T-helper 22 cell (primary cell): Measurements from ENCODE around the gene MAPK10.
"Not testable (repeated sequence)": the region's sequence is repeated elsewhere in the genome, so short reads cannot be mapped to it uniquely, and the experiment has no call there.

Source experiments
- DNase-seq: peaks from one replicate; pipeline ENCODE4 v3.0.0-alpha.2; 2020; ENCODE audit warnings: low read depth

The MAPK10 gene

DNA sequence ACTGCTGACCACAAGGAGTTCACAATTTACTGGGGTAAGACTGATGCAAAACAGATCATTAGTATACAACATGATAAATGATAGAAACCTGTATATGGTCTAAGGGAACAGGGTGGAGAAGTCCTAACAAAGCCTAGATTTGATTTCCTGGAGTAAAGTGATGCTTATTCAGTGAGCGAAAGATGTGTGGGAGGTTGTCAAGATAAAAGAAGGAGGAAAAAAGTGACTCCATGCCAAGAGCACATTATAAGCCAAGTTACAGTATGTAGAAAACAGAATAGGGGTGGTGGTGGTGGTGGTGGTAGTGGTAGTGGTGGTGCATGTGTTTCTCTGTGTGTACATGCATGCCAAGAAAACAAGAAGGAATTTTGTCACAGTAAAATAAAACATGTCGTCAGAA lies 325.2 kb downstream of the MAPK10 start:
- DNase-seq = no peak

DNA sequence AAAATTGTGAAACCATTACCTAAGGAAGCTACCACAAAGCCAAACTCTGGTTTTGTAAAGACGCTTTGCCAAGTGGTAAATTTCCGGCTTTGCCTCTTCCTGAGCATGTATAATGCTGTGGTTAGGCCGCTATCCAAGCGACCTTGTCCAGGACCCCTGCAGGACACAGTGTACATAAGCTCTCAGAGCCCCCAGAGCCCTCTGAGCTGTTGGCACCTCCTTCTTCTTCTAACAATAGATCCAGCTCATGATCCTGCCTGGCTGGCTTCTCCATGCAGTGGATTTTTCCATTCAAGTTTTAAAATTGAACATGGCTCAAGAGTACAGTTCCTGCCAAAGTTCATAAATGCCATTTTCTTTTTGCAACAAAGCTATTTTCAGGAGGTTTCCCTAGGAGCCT lies 326.7 kb downstream of the MAPK10 start:
- DNase-seq = no peak

DNA sequence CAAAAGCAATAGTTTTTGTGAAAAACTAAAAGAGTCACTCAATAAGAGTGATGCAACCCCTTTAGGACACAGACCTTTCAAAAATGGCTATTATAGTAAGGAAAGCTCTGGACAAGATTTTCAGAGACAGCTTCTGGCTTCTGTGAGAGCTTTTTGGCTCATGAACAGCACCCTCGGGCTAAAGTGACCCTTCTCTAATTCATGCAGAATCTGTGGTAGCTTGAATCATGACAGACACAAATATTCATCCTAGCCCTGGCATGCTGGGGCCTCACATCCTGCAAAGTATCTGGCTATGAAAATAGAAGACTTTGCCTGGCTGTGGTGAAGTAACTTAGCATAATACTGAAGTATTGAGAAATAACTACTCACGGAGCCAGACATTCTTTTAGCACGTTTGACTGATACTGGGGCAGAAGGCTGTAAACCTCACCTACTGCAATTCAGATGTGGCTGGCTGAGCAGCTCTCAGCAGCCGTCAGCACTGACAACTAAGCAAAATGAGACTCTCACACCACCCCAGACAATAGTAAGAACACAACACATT lies 327.3 kb downstream of the MAPK10 start:
- no peak for DNase-seq

DNA sequence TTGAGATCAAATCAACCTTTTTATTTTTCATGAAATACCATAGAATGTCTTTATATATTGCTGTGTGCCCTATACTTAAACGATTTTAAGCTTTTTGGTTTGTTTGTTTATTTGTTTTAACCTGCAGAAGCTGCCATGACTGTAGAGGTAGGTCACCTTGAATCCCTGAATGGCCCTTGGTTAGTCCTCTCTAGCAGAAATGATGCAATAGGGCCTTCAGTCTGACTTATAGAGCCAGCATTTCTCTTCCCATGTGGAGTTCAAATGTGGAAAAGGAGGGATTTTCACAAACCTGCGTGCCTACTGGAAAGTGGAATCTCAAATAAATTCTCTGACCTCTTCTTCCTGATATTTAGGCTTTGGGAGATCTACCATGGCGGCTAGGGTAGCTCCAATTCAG lies 327.9 kb downstream of the MAPK10 start:
- no peak for DNase-seq

DNA sequence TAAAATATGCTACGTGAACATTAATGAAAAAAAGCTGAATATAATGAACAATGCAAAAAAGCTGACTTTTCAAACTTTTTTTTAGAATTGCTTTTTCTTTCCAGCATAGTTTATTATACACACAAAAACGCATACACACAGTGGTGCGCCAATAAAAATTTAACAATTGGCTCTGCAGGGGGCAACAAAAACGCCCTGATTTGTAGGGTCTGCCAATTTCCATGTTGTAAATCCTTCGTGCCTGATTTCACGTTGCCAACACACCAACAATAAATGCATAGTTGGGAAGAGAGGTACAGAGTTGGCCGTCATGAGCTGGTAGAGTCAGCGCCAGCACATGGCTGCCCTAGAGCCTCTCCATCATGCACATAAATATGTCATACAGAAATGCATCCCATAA lies 333.1 kb downstream of the MAPK10 start:
- no peak for DNase-seq

DNA sequence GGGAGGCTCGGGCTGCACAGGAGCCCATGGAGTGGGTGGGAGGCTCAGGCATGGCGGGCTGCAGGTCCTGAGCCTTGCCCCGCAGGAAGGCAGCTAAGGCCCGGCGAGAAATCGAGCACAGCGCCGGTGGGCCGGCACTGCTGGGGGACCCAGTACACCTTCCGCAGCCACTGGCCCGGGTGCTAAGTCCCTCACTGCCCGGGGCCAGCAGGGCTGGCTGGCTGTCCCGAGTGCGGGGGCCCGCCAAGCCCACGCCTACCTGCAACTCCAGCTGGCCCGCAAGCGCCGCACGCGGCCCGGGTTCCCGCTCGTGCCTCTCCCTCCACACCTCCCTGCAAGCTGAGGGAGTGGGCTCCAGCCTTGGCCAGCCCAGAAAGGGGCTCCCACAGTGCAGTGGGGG lies 338.2 kb downstream of the MAPK10 start:
- not testable (repeated sequence) for DNase-seq

DNA sequence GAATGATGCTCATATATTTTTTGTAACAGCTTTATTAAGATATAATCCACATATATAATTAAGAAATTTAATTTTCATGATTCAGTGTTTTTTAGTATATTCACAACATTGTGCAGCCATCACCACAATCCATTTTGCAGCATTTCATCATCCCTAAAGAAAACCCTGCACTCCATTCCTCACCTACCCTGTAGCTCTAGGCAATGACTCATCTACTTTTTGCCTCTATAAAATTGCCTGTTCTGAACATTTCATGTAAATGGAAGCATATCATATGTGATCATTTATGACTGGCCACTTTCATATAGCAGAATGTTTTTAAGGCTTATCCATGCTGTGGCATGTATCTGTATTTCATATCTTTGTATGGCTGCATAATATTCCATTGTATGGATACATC lies 339.9 kb downstream of the MAPK10 start:
- DNase-seq = no peak

DNA sequence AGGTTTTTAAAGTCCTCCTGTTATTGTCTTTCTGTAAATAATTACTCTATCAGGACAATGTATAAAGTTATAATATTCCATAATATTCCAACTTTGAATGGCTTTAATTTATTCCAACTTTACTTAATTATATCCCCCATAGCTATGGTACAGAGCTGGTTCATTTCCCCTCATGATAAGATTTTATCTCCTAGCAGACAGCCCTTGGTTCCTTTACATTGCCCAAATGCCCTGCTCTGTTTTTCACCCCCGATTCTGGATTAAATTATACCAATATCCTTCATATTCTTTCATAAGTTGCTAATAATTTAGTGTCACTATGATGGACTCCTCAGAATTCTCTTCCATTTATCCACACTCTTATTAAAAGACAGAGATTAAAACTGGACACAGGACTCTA lies 340.5 kb downstream of the MAPK10 start:
- no peak for DNase-seq

DNA sequence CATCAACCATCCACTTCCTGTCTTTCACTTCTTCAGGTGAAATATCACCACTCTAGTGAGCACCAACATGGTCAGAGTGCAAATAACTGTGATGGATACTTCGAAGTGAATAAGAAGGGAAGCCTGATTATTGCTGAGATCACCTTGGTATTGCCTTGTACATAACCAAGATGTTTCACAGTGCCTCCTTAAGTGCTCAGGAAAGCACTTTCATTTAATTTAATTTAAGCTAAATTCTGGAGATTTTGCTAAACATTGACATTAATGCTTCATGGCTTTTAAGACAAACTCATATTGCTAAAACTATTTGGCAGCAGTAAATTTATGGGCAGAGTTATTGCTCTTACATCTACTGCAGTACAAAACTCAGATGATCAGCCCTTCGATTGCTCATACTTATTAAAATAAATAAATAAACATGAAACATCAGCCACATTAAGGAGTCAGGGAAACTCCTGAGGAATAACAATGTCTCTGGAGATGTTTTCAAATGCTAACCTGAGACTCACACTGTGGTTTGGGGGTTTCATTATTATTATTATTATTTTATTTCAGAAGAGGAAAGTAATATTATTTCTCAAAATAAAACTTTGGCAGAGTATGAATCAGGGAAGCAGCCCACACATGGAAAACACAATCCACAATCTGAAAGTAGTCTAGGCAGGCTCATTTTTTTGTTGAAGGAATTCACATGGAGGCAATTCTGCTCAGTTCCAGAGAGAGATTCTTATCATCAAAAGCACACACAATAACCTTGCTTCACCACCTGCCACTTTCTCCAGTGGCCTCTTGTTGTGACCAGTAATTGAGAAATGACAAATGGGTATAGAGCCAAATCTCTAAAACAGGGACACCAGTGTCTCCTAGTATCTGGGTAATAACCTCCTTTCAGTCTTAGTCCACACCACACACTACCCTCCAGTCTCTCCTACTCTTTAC lies 344.2 kb downstream of the MAPK10 start:
- no peak for DNase-seq

DNA sequence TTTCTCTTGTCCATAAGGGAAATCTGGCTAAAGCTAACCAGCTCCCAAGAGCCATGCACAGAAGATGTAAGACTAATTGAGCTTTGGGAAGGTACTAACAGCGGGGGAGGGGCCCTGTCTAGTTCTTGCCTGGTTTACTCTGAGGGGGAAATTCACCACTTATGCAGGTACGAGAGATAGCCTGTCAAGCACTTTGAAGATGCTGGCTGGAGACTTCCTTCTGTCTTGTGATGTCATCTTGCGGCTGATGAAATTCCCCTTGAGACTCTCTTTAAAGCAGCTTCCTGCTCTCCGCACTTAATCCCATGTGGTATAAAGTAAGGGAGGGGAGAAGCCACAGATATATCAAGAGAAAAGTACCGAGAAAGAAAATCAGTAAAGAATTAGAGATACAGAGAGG lies 345.3 kb downstream of the MAPK10 start:
- DNase-seq = no peak

DNA sequence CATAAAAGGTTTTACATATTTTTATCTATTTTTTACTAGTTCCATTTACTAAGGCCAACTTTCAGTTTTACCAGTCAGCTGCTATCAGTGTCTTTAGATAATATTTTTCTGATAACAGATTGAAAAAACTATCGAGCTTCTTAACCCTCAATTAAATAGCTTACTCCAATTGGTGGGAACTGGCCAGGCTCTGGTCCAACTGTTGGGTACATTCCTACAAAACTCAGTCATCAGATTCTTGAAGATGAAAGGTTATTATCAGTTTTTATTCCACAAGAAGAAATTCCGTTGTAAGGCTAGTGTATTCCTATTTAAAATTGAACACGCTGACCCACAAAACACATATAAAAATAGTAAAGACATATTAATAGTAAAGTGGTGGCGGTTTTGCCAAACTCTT lies 346.2 kb downstream of the MAPK10 start:
- no peak for DNase-seq

DNA sequence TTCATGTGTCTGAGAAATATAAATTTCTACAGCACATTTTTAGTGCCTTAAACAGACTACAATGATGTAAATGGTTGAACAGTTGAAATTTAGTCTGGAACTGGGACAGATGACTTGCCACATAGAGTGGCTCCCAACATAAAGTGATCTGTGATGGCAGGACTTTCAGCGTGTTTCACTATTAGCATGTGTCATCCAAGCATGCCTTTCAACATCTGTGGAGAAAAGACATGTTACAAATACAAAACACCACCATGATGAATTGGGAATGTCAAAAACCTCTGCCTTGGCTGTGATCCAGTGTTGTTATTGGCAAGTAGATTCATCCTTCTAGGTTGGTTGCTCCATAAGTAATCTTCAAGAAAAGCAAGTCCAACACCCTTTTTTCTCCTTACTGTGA lies 348.7 kb downstream of the MAPK10 start:
- DNase-seq = no peak

DNA sequence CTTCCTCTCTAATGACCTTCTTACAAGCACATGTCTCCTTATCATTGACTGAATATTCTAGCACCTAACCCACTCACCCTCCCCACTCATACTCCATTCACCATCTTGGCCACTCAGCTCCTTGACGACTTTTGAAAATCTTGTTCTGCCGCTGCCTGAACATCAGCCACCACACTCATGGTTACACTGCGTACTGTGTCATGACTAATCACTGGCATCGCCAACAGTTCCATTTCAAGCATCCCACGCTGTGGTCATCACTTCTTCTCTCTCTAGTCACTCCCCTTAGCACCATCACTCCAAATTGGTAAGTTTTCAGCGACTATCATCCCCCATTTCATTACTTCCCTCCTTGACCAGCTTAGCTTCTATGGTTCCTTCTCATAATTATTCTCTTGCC lies 352.8 kb downstream of the MAPK10 start:
- DNase-seq = no peak

DNA sequence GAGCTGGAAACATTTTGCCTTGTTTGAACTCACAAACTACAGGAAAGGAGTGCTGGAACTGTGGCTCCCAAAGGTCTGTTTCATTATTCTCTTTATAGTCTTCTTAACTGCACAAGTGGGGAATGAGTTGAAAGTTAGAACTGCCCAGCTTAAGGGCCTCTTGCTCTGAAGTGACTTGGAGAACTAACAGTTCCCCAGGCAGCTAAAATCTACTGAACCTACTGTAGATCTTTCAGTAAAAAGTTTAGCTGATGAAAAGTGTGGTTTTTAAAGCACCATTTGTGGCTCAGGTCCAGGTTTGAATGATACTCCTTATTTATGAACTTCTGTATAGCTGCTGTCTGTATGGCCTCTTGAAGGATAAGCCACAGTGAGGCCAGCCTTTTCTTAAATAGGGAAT lies 353.8 kb downstream of the MAPK10 start:
- DNase-seq = no peak

DNA sequence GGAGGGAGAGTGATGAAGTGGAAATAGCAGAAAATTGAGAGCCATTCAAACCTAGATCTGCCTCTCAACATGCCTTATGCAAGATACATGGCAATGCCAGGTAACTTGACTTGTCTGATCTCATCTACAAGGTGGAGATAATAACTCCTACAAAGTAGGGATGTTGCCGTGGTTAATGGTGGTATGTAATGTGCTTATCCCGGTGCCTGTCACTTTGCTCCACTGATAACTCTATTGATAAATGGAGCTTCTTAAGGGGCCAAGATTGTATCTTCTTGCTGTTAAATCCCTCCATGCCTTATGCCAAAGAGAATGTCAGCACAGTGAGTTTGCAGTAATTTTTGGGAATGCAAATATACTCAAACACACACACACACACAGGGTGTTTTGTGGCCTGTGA lies 355.8 kb downstream of the MAPK10 start:
- no peak for DNase-seq

DNA sequence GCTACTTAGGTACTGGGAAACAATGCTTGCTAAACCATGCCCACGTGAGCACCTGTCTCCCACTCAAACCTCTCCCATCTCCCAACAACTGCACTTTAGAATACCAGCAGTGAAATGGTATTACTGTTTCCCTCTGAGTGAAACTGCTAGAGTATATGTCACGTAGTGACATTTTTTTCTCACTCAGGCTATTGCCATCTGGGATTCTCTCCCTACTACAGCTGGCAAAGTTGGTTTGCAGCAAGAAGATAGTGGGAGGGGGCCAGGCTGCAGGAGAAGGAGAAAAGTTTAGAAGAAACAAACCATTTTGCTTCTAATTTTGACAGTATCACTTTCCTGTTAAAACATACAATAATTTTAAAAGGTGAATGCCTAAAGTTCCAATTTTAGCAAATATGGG lies 358.3 kb downstream of the MAPK10 start:
- no peak for DNase-seq

DNA sequence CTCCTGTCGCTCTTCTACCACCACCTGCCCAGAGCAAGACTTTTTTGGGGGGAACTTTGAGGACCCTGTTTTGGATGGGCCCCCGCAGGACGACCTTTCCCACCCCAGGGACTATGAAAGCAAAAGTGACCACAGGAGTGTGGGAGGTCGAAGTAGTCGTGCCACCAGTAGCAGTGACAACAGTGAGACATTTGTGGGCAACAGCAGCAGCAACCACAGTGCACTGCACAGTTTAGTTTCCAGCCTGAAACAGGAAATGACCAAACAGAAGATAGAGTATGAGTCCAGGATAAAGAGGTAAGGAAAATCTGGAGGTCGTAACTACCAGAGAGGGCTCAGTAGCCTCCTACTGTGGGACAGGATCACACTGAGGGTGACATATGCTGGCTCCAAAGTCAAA lies 364.5 kb downstream of the MAPK10 start:
- DNase-seq = no peak

DNA sequence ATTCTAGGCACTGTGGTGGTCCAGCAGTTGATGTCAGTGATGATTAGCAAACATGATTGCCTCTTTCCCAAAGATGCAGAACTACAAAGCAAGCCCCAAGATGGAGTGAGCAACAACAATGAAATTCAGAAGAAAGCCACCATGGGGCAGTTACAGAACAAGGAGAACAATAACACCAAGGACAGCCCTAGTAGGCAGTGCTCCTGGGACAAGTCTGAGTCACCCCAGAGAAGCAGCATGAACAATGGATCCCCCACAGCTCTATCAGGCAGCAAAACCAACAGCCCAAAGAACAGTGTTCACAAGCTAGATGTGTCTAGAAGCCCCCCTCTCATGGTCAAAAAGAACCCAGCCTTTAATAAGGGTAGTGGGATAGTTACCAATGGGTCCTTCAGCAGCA lies 365.3 kb downstream of the MAPK10 start:
- no peak for DNase-seq

DNA sequence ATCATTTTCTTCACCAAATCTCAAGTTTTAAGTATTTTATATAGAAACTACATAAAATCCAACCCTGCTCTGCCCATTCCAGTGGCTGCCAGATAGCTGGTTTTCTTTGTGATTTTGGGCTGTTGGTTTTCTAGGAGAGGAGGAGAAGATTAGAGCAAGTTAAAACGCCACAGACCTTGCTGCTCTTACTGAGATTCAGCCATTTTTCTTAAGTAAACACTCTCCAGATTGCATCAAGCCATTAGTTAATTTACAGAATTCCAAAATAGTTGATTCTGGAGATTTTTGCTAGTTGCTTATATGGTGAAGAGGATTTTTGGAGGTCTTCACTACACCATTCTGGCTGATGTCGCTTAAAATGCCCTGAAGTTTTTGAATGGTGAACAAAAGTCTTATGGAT lies 366.2 kb downstream of the MAPK10 start:
- DNase-seq = no peak

DNA sequence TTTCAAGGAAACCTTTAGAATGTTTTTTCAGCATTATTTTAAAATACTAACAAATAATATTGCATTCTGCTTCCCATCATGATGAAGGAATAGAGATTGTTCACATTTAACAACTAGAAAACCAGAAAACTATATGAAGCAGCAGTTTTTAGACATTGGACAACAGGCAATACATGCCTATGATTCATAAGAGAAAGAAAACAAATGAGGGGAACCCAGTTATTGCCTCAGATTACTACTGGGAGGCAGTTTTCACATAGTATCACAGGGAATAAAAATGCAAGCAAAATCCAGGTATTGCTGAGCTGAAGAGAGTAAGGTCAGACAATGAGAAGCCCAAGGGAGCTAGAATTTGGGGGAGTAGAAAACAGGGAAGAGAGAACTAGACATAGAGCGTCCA lies 373.6 kb downstream of the MAPK10 start:
- no peak for DNase-seq

DNA sequence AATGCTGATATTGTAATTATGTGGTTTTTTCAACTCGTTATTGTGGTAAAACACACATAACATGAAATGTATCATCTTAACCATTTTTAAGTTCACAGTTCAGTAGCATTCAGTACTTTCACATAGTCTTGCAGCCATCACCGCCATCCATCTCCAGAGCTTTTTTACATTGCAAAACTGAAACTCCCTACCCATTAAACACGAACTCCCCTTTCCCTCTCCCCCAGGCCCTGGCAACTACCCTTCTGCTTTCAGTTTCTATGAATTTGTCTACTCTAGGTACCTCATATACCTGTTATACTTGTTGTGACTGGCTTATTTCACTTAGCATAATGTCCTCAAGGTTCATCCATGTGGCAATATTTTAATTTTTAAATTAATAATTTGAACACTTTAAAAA lies 380.6 kb downstream of the MAPK10 start:
- no peak for DNase-seq

DNA sequence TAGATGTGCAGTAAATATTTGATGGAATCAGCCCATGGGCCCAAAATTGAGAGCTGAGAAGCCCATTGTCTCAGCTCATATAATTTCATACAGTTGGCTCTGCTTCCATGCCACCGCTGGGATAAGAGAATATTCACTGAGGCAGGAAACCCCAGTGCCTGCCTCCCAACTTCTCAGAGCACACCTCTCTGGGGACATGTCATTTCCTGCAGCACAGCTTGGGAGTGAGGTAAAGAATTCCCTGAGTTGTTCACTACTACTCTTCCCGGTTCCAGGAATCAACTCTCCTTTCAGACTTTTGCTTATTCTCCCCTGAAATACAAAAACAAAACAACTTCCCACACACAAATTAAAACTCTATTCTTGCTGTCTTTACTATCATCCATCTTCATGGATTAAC lies 389.3 kb downstream of the MAPK10 start:
- no peak for DNase-seq

DNA sequence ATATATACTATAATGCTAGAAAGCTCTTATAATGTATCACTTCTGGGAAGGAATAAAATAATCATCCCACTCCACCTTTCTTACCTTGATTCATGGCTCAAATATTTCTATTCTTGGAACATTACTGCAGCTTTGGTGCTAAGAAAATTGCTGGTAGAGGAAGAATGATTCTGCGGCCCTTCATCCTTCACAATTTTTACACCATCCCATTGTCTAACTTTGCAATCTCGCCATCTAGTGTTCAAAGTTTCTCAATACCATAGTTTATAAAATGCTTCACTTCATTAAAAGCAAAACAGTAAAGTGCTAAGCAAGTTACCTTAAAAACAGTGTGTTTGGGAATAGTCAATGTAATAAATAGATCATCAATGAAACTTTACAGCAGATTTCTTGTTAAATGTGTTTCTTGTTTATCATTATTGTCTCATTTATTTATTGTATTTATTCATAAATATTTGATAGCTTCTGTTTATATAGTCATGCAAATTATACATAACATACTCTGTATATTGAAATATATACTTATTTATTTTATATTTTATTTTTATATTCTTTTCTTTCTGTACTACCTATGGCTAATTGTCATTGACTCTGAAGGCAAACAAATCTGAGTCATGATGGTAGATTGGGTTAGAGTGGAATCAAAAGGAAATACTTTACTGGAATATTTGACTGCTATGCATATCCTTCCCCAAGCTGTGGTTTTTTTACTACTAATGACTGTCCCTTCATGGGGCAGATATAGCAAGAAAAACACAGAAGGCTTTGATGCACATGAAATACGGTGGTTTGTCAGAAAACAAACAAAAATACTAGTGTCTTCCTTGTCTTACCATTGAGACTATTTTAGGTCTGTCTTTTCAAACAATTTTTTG lies 390.7 kb downstream of the MAPK10 start:
- no peak for DNase-seq
